BLaER1 (cell line): ENCODE results near the gene ITPRIPL2.

ENCODE experiments used
- H3K27ac ChIP-seq: shearing (Covaris generic); formaldehyde crosslinking; 2 replicates; pipeline ENCODE4 v1.8.1; 2022
- H3K27me3 ChIP-seq: shearing (Covaris generic); formaldehyde crosslinking; 2 replicates; pipeline ENCODE4 v1.8.1; 2022
- H3K36me3 ChIP-seq: shearing (Covaris generic); formaldehyde crosslinking; 2 replicates; pipeline ENCODE4 v1.8.1; 2022
- H3K4me1 ChIP-seq: shearing (Covaris generic); formaldehyde crosslinking; 2 replicates; pipeline ENCODE4 v1.8.1; 2022
- H3K4me2 ChIP-seq: shearing (Covaris generic); formaldehyde crosslinking; 2 replicates; pipeline ENCODE4 v1.8.1; 2022
- H3K4me3 ChIP-seq: shearing (Covaris generic); formaldehyde crosslinking; 2 replicates; pipeline ENCODE4 v1.8.1; 2022
- H3K9ac ChIP-seq: shearing (Covaris generic); formaldehyde crosslinking; 2 replicates; pipeline ENCODE4 v1.8.1; 2022
- H3K9me3 ChIP-seq: shearing (Covaris generic); formaldehyde crosslinking; 2 replicates; pipeline ENCODE4 v1.8.1; 2022
- H4K20me1 ChIP-seq: shearing (Covaris generic); formaldehyde crosslinking; 2 replicates; pipeline ENCODE4 v1.8.1; 2022
- Cebpa-rat ChIP-seq: shearing (Covaris generic); IDR thresholded peaks from 2 replicates; pipeline ENCODE4 v1.8.1; 2022

The ITPRIPL2 gene

GRCh38 chr16:19113577-19114358 is at the start of gene ITPRIPL2:
TSS of gene ITPRIPL2 (plus strand) at chr16:19113964. CDS start at chr16:19114462, 498 bp downstream.
- no peak for TF ChIP-seq Cebpa-rat
- Histone ChIP-seq H3K9ac (peak within 1 kb of the TSS; percentile 80), H3K9me3 (no peaks in the 10 kb centered on the region), H3K4me2 (peak within 1 kb of the TSS; percentile 69), H3K36me3 (no peaks in the 10 kb centered on the region), H3K27me3 (peaks cover 6% of the 10 kb centered on the region), H3K4me3 (peak within 1 kb of the TSS; percentile 70), H4K20me1 (no peaks in the 10 kb centered on the region), H3K27ac (peak within 1 kb of the TSS; percentile 86), H3K4me1 (peaks cover 48% of the 10 kb centered on the region)

GRCh38 chr16:19066988-19067348 is 46.8 kb upstream of the ITPRIPL2 start:
- Histone ChIP-seq H3K27ac (no peak overlapping the region), H3K27me3 (no peaks in the 10 kb centered on the region), H3K36me3 (peaks cover 6% of the 10 kb centered on the region), H4K20me1 (no peaks in the 10 kb centered on the region), H3K4me3 (peak overlapping the region; percentile 80), H3K9me3 (no peaks in the 10 kb centered on the region), H3K4me2 (peak overlapping the region; percentile 39), H3K9ac (no peak overlapping the region), H3K4me1 (peaks cover 16% of the 10 kb centered on the region)
- TF ChIP-seq Cebpa-rat, result no peak

- TF ChIP-seq Cebpa-rat, result peak; percentile 87
- peak within 1 kb of the TSS; percentile 73 for H3K4me2 ChIP-seq
- peak within 1 kb of the TSS; percentile 80 for H3K4me3 ChIP-seq
- peaks cover 12% of the 10 kb centered on the region for H3K36me3 ChIP-seq
- H3K4me1 ChIP-seq, result peaks cover 20% of the 10 kb centered on the region
- H3K9me3 ChIP-seq, result no peaks in the 10 kb centered on the region
- peak within 1 kb of the TSS; percentile 98 for H3K9ac ChIP-seq
- H3K27me3 ChIP-seq, result no peaks in the 10 kb centered on the region
- H3K27ac ChIP-seq, result peak within 1 kb of the TSS; percentile 99
- no peaks in the 10 kb centered on the region for H4K20me1 ChIP-seq
Measured at GRCh38 chr16:19067349-19068236, 46.2 kb upstream of the ITPRIPL2 start, which contains the start of gene COQ7. TSS of gene COQ7 (plus strand) at chr16:19067614. CDS start at chr16:19067665, 51 bp downstream.

GRCh38 chr16:19068237-19068815 is 45.4 kb upstream of the ITPRIPL2 start:
- peaks cover 27% of the 10 kb centered on the region for H3K4me1 ChIP-seq
- H3K4me3 ChIP-seq, result peak overlapping the region; percentile 80
- peaks cover 16% of the 10 kb centered on the region for H3K36me3 ChIP-seq
- peak overlapping the region; percentile 99 for H3K27ac ChIP-seq
- H3K9ac ChIP-seq, result peak overlapping the region; percentile 98
- H3K9me3 ChIP-seq, result no peaks in the 10 kb centered on the region
- no peaks in the 10 kb centered on the region for H4K20me1 ChIP-seq
- no peak for TF ChIP-seq Cebpa-rat
- peak overlapping the region; percentile 73 for H3K4me2 ChIP-seq
- H3K27me3 ChIP-seq, result no peaks in the 10 kb centered on the region

GRCh38 chr16:19071811-19072777 is 41.7 kb upstream of the ITPRIPL2 start:
- Histone ChIP-seq H3K27me3 (no peaks in the 10 kb centered on the region), H3K4me2 (peak overlapping the region; percentile 50), H3K4me1 (peaks cover 43% of the 10 kb centered on the region), H3K9ac (no peak overlapping the region), H3K9me3 (no peaks in the 10 kb centered on the region), H3K36me3 (peaks cover 36% of the 10 kb centered on the region), H4K20me1 (no peaks in the 10 kb centered on the region), H3K4me3 (no peak overlapping the region), H3K27ac (peak overlapping the region; percentile 66)
- TF ChIP-seq Cebpa-rat, result no peak

- H3K4me2 ChIP-seq, result peak overlapping the region; percentile 50
- H3K27ac ChIP-seq, result peak overlapping the region; percentile 66
- no peaks in the 10 kb centered on the region for H3K9me3 ChIP-seq
- no peak overlapping the region for H3K9ac ChIP-seq
- no peak overlapping the region for H3K4me3 ChIP-seq
- peaks cover 47% of the 10 kb centered on the region for H3K36me3 ChIP-seq
- peak; percentile 87 for TF ChIP-seq Cebpa-rat
- H4K20me1 ChIP-seq, result no peaks in the 10 kb centered on the region
- H3K27me3 ChIP-seq, result no peaks in the 10 kb centered on the region
- peaks cover 40% of the 10 kb centered on the region for H3K4me1 ChIP-seq
Measured at GRCh38 chr16:19073344-19073743, 40.4 kb upstream of the ITPRIPL2 start.

- Histone ChIP-seq H3K27ac (peak overlapping the region; percentile 63), H3K4me1 (peaks cover 35% of the 10 kb centered on the region), H3K4me3 (no peak overlapping the region), H4K20me1 (no peaks in the 10 kb centered on the region), H3K27me3 (no peaks in the 10 kb centered on the region), H3K9ac (no peak overlapping the region), H3K4me2 (peak overlapping the region; percentile 50), H3K9me3 (no peaks in the 10 kb centered on the region), H3K36me3 (peaks cover 53% of the 10 kb centered on the region)
- no peak for TF ChIP-seq Cebpa-rat
Measured at GRCh38 chr16:19073863-19074262, 39.9 kb upstream of the ITPRIPL2 start.

- Histone ChIP-seq H3K27ac (no peak overlapping the region), H4K20me1 (no peaks in the 10 kb centered on the region), H3K4me2 (no peak overlapping the region), H3K4me1 (peaks cover 27% of the 10 kb centered on the region), H3K36me3 (peaks cover 61% of the 10 kb centered on the region), H3K4me3 (no peak overlapping the region), H3K9ac (no peak overlapping the region), H3K9me3 (no peaks in the 10 kb centered on the region), H3K27me3 (no peaks in the 10 kb centered on the region)
- TF ChIP-seq Cebpa-rat, result no peak
Measured at GRCh38 chr16:19075511-19075910, 38.3 kb upstream of the ITPRIPL2 start.

- no peaks in the 10 kb centered on the region for H3K27me3 ChIP-seq
- no peak overlapping the region for H3K27ac ChIP-seq
- no peak overlapping the region for H3K4me2 ChIP-seq
- no peaks in the 10 kb centered on the region for H4K20me1 ChIP-seq
- H3K4me3 ChIP-seq, result no peak overlapping the region
- peaks cover 20% of the 10 kb centered on the region for H3K4me1 ChIP-seq
- peaks cover 57% of the 10 kb centered on the region for H3K36me3 ChIP-seq
- no peak for TF ChIP-seq Cebpa-rat
- no peak overlapping the region for H3K9ac ChIP-seq
- H3K9me3 ChIP-seq, result peaks cover 9% of the 10 kb centered on the region; the same call in 1 of the 2 replicates
Measured at GRCh38 chr16:19077879-19078278, 35.9 kb upstream of the ITPRIPL2 start.
